GM19043 (cell line): ENCODE results near the gene ACR.

ENCODE experiments used
- ATAC-seq: cut with Tn5 transposase; IDR thresholded peaks from one replicate; pipeline ENCODE4 v1.9.1; 2021; ENCODE audit warnings: low read depth; ENCODE audit not compliant: unreplicated experiment

The ACR gene

DNA sequence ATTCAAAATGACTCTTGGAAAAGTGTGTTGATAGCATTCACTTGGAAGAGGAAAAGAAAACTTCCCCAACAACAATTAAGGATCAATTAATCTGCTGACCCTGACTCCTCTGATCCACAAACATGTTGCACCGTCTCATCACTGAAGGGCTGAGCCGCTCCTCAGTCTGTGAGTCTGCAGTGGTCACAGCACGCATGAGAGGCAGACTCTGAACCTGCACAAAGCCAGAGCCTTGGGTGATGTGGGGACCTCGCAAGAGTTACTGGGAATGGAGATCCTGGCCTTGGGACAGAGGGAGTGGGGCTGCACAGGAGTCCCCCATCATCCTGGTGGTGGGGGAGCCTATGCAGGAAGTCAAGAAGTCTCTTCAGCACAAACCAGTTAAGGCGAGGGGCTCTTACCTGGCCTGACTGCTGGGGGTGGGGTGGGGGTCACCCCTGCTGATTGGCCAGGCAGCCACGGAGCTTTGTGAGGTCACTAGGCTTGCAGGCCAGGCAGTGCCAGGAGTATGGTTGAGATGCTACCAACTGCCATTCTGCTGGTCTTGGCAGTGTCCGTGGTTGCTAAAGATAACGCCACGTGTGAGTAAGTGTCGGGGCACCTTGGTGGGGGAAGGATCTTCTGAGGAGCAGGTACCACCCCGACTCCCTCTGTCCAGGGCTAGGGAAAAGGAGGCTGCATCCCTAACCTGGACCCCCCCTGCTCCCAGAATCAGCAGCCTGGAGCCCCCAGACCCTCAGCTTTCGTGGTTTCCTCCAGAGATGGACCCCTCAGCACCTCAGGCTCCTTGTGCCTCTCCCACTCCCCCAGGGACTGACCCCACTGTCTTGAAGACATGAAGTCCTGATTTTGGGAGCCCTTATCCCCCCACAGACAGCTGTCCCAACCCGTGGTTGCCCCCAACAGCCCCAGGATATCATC lies at the start of gene ACR:
Gene ACR (plus strand): TSS at position 477 of the 921 bp plus-strand sequence. CDS start 32 bp downstream, at position 509.
- no peak for ATAC-seq

DNA sequence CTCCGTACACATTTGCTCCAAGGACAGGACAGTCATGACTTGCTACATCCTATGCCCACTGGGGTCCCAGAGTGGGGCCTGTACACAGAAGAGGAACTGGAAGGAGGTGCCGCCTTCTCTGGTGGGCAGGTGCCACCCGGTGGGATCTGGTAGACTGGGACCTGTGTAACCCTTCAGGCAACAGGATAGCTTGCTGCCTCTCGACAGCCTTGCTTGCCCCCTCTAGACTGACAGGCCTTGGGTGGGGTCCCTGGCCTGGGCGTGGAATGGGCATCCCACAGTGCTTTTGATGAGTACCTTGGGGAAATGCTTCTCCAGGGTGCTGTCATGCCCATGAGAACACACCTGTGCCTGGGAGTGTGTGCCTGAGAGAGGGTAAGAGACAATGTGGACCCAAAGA lies 49.6 kb upstream of the ACR start:
- ATAC-seq, result no peak

DNA sequence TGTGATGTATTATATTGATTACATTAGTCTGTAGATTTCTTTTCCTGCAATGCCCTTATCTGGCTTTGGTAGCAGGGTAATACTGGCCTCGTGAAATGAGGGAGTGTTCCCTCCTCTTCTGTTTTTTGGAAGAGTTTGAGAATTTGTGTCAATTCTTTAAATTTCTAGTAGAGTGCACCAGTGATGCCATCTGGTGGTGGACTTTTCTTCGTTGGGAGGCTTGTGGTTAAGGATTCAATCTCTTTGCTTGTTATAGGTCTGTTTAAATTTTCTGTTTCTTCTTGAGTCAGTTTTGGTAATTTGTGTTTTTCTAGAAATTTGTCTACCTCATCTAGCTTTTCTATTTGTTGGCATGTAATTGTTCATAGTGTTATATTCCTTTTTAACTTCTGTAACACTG lies 46.5 kb upstream of the ACR start:
- no peak for ATAC-seq

- ATAC-seq, result no peak
Measured at GRCh38 chr22:50693462-50693861, 44.5 kb upstream of the ACR start.

DNA sequence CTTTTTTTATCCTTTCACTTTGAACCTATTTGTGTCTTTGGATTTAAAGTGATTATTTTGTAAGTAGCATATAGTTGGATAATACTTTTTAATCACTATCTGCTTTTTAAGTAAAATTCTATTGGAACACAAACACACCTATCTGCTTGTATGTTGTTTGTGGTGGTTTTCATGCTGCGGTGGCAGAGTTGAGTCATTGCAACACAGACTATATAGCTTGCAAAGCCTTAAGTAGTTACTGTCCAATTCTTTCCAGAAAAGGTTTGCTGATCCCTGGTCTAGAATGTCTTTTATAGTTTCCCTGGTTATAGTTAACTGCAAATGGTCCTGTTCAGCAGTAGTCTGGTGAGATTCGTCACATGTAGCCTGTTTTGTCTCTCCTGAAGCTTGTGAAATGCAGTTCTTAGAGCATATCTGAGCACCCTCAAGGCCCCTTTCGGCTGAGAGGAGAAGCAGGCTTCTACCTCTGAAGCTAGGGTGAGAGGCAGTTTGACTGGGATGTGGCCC lies 43.9 kb upstream of the ACR start:
- ATAC-seq, result no peak

- no peak for ATAC-seq
Measured at GRCh38 chr22:50694766-50695420, 43.1 kb upstream of the ACR start.

DNA sequence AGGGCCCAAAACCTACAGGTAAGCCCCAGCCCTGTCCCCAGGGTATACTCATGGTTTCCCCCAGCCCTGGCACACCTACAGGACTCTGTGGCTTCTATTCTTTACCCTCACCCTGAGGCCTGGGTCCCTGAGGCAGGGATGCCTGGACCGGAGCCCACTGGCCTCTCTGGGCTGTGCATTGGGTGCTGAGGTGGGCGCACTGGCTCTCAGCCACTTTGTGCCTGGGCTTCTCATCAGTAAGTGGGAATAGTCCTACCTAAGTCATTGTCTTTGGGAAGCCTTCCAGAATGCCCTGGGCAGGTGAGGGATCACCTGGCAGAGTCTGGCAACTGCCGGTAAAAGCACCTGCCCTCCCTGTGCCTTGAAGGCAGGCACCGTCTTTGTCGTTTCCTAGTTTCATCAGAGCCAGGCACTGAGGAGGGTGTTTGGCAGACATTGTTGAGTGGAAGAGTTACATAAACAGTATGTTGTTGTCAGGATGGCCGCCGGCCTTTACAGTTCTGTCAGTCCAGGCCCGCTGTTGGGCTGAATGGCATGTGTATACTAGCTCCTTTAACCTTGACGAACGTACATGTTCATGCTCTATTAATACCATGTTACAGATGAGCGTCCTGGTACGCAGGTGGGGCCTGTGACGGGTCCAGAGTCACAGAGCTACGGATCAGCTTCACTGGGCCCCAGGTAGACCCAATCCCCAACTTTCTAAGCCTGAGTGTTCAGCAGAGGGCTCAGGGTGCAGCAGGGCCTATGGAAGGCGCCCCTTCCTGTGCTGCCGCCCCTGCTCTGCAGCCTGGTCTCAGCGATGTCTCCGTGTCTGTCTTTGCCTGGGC lies 42.4 kb upstream of the ACR start:
- no peak for ATAC-seq

GRCh38 chr22:50696251-50696798 lies 41.7 kb upstream of the ACR start:
- no peak for ATAC-seq

GRCh38 chr22:50696799-50697561 lies 41.0 kb upstream of the ACR start:
- no peak for ATAC-seq

- ATAC-seq, result no peak
Measured at GRCh38 chr22:50697667-50698506, 40.1 kb upstream of the ACR start.

DNA sequence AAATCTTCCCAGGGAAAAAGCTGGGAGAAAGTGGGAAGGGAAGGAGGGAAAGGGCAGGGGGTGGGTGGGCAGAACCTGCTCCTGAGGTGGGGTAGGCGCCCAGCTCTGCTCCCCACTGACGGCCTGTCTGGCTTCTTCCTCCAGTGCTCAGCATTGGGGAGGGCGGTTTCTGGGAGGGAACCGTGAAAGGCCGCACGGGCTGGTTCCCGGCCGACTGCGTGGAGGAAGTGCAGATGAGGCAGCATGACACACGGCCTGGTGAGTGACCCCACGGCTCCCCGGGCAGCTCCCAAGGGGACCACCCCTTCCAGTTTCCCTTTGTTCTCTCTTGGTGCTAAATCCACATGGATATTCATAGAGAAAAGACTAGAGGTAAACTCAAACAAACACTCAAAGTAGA lies 39.5 kb upstream of the ACR start:
- no peak for ATAC-seq

DNA sequence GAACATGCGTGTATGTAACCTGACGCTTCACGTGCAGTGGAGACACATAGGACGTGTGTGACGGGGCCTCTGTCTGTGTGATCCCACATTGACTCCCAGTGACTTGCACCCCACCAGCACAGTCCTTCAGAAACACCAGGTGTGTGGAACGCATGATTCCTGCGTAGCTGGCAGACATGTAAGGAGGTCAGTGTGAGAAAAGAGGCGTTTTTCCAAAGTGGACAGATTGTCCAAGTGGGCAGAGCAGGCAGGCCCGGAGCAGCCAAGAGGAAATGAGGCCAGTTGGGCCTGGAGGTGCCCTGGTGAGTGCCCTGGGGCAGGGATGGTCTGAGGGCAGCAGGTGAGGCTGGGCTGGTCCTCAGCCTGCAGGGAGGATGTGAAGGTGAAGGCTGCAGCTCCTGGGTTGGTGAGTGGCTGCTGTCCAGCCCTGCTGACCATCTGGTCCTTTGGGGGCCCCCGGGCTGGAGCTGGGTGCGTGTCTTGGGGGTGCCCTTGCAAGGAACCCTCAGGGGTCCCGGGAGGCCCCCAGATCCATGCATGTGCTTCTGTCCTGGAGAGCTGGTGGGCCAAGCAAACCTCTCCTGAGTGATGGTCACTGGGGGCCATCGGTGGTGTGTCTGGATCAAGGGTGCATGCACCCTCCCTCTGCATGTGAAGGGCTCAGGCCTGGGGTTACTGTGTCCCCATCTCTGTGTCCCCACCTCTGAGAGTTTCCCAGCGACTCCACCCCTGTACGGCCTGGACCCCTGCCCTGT lies 38.8 kb upstream of the ACR start:
- no peak for ATAC-seq

DNA sequence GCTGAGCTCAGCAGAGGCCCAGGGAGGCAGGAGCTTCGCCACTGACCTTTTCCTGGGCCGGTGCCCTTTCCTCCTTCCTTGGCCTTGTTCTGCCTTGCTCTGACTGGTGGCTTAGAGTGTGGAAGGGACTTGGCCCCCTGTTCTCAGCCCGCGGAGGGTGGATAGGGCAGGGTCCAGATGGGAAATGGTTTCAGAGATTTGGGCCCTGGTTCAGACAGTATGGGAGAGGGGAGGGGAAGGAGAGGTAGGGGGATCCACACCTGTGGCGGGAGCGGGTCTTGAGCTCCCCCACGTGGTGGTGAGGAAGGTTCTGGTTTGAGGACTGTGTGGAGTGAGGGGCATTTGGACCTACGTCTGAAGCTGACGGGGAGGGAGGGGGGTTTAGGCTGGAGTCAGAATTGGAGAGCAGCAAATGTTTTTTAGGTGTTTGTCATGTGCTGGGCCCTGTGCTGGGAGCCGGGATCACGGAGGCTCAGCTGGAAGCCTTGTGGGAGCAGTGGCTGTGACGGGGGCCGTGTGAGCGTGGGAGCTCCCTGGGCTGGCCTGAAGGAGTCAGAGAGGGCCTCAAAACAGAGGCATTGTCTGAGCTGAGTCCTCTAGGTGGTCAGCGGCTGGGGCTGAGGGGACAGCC lies 38.1 kb upstream of the ACR start:
- ATAC-seq, result no peak

GRCh38 chr22:50700387-50701075 lies 37.5 kb upstream of the ACR start:
- no peak for ATAC-seq

- ATAC-seq, result no peak
Measured at GRCh38 chr22:50701076-50701419, 37.0 kb upstream of the ACR start.

GRCh38 chr22:50701428-50702154 lies 36.4 kb upstream of the ACR start:
- ATAC-seq, result no peak

GRCh38 chr22:50702261-50702671 lies 35.7 kb upstream of the ACR start:
- no peak for ATAC-seq
